ENCODE measurements around the gene XIST.
"Not testable (repeated sequence)": the region's sequence is repeated elsewhere in the genome, so short reads cannot be mapped to it uniquely, and the experiment has no call there.

XIST gene

DNA sequence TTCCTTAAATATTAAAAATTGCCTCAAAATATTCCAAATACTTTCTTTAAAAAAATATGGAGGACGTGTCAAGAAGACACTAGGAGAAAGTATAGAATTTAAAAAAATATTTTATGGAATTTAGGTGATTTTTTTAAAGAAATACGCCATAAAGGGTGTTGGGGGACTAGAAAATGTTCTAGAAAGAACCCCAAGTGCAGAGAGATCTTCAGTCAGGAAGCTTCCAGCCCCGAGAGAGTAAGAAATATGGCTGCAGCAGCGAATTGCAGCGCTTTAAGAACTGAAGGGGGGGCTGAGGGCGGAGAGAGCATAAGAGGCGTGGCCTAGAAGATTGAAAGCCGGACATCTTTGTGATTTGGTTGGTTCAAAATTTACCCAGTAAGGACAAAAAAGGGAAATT, at the start of gene XIST:
XIST (minus strand) TSS at position 248 of the 400 bp plus-strand sequence.
- peak in 1 of 2 donors; percentile 51 for DNase-seq (ENCODE audit: low read depth in 2 of 2)

GRCh38 chrX:73898315-73898714, 45.8 kb upstream of the XIST start:
- DNase-seq (ENCODE audit: low read depth in 2 of 2): not testable (repeated sequence)

GRCh38 chrX:73892515-73893090, 40.1 kb upstream of the XIST start:
- DNase-seq (ENCODE audit: low read depth in 2 of 2): peak in 1 of 2 donors; percentile 9

DNA sequence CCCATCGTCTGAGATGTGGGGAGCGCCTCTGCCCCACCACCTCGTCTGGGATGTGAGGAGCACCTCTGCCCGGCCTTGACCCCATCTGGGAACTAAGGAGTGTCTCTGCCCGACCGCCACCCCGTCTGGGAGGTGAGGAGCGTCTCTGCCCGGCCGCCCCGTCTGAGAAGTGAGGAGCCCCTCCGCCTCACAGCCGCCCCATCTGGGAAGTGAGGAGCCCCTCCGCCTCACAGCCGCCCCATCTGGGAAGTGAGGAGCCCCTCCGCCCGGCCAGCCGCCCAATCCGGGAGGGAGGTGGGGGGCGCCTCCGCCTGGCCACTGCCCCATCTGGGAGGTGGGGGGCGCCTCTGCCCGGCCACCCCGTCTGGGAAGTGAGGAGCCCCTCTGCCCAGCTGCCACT, 29.7 kb upstream of the XIST start:
- DNase-seq (ENCODE audit: low read depth in 2 of 2): not testable (repeated sequence)

DNA sequence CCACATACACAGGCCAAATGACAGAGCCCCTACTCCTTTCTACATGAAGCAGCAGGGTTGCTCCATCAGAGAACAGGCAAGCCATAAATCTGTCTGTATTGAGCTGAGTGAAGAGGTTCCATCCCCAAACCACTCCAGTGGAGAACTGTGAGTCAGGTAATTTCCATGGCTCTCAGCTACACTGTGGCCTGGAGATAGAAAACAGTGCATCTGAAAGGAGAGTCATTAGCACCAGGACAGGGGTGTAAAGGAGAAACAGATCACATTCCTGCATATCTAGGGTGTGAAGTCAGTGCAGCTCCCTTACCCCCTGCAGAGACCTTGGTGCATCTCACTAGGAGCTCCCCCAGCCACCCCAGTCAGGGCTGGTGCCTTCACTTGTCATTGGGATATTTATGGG, 25.2 kb upstream of the XIST start:
- no peak for DNase-seq (ENCODE audit: low read depth in 2 of 2)

GRCh38 chrX:73876911-73877310, 24.4 kb upstream of the XIST start:
- DNase-seq (ENCODE audit: low read depth in 2 of 2): no peak

- DNase-seq (ENCODE audit: low read depth in 2 of 2): no peak
These were observed 16.4 kb upstream of the XIST start for GRCh38 chrX:73868916-73869315.

DNA sequence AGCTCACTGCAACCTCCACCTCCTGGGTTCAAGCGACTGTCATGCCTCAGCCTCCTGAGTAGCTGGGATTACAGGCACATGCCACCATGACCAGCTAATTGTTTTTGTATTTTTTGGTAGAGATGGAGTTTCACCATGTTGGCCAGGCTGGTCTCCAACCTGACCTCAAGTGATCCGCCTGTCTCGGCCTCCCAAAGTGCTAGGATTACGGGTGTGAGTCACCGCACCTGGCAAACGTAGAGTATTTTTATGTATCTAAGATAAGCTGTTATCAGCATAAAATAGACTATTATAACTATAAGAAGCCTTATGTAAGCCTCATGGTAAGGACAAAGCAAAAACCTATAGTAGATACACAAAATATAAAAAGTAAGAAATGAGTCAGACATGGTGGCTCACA, 14.6 kb upstream of the XIST start:
- no peak for DNase-seq (ENCODE audit: low read depth in 2 of 2)

- no peak for DNase-seq (ENCODE audit: low read depth in 2 of 2)
These were observed 11.3 kb upstream of the XIST start for GRCh38 chrX:73863852-73864251.

DNA sequence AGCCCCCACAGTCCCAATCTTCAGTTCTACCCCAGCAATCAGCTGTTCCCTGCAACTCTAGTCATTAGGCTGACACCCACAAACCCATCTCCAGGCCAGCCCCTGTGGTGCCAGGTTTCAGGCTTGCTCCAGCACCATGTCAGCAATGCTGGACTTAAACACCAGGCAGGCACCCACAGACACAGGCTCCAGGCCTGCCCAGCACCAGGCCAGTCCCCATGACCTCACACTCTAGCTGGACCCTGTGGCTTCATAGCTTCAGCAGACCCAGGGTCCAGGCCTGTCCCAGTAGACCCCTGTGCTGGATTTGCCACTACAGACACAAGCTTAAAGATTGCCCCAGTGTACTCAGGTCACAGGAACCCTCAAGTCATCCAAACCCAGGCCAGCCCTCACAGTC, 10.8 kb upstream of the XIST start:
- no peak for DNase-seq (ENCODE audit: low read depth in 2 of 2)

DNA sequence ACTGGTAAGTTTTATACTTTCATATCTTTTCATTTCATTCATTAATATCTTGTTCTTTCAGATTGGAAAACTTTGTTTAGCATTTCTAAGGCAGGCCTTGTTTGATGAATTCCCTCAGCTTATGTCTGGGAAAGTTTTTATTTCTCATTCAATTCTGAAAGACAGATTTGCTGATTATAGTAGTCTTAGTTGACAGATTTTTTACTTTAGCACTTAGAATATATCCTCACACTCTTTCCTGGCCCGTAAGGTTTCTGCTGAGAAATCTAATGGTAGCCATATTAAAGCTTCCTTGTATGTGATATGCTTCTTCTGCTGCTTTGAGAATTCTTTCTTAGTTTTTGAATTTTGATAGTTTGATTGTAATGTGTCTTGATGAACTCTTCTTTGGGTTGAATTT, 7.1 kb upstream of the XIST start:
- DNase-seq (ENCODE audit: low read depth in 2 of 2): no peak

- DNase-seq (ENCODE audit: low read depth in 2 of 2): peak; percentile 5 to 39
These were observed 3.0 kb upstream of the XIST start for GRCh38 chrX:73855546-73855945.

DNA sequence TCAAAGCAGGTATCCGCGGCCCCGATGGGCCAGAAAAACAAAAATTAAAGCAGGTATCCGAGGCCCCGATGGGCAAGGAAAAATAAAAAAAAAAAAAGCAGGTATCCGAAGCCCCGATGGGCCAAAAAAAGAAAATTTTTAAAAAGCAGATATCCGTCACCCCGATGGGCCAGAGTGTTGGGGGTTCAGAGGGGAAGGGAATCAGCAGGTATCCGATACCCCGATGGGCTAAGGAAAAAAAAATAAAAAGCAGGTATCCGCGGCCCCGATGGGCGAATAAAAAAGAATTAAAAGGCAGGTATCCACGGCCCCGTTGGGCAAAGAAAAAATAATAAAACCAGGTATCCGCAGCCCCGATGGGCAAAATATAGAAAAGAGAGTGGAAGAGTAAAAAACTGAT, 492 bp downstream of the XIST start:
- DNase-seq (ENCODE audit: low read depth in 2 of 2): no peak

DNA sequence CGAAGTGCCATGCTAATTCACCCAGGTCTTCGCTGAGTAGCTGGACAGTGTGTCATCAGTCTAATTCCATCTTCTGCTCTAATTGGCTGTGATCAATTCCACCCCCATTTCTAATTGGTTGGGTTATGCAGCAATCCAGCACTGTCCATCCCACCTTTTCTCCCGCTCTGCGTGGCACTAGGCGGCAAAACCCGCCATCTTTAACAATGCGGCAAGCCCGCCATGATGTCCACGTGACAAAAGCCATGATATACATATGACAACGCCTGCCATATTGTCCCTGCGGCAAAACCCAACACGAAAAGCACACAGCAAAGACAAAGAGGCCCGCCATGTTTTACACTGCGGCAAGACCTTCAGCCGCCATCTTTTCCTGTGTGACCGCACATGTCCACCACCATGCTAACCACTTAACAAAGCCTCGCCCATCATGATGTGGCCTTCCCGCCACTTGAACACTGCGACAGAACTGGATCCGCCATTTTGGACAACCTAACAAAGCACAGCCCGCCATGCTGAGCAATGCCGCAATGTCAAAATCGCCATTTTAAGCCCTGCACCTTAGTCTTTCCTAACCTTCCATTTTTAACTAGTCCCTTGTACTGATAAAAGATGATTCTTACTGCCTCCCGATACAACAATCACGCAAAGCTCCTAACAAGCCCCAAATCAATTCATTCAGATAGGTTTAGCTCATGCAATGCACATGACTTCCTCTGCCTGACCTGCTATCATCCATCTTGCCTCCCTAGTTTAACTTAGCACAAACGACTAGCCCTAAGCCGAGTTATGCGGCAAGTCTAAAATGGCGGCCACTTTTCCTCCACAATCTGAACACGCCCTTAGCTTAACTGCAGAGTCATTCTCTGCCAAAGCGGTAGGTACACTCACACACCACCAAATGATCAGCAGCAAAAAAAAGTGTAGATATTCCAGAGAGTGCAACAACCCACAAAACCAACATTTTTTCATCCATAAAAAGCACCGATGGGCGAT, 1.2 kb downstream of the XIST start:
- peak in 1 of 2 donors; percentile 69 for DNase-seq (ENCODE audit: low read depth in 2 of 2)

- DNase-seq (ENCODE audit: low read depth in 2 of 2): no peak
These were observed 2.1 kb downstream of the XIST start for GRCh38 chrX:73850124-73851013.

GRCh38 chrX:73849073-73849472, 3.4 kb downstream of the XIST start:
- DNase-seq (ENCODE audit: low read depth in 2 of 2): no peak

DNA sequence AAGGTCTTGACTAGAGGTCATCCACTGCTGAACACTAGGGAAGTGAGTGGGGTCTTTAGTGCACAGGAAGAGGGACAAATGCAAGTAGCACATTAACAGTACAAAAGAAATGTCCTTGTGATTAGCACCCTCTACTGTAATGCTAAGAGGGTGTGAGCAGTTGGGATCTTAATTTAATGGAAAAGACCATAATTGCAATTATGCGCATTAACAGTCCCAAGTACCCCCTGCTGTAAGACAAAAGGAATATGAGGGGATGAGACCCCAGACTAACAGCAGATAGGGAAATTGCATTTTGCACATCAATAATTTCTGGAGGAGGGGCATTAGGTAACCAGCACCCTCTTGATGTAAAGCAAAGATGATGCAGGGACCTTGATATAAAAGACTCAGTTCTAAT, 4.5 kb downstream of the XIST start:
- no peak for DNase-seq (ENCODE audit: low read depth in 2 of 2)

- DNase-seq (ENCODE audit: low read depth in 2 of 2): no peak
These were observed 5.4 kb downstream of the XIST start for GRCh38 chrX:73847100-73847499.

GRCh38 chrX:73842541-73843234, 9.8 kb downstream of the XIST start:
- DNase-seq (ENCODE audit: low read depth in 2 of 2): no peak

DNA sequence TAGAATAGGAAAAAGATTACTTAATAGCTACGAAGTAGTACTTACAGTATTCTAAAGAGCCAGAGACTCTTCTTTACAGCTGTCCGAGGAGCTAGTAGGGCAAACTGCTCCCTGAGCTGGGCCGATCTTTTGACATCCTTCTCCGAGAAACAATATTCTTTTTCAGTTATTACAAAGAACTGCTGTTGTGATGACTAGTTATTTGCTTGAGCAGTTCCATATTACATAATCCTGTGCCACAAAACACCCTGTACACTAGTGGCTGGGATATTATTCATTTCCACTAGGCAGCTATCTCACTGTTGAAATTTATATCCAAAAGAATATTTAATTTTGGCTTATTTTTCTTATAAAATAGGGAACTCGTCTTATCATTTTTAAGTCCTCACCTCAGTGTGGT, 11.2 kb downstream of the XIST start:
- no peak for DNase-seq (ENCODE audit: low read depth in 2 of 2)

- DNase-seq (ENCODE audit: low read depth in 2 of 2): no peak
These were observed 12.2 kb downstream of the XIST start for GRCh38 chrX:73840120-73840924.

Data from stimulated activated CD8-positive, alpha-beta memory T cell treated with anti-CD3 and anti-CD28 coated beads, Interleukin-15, amount 100 ng/mL, for 48 hours (primary cell).